ENCODE data around the gene CD38.

CD38 gene

DNA sequence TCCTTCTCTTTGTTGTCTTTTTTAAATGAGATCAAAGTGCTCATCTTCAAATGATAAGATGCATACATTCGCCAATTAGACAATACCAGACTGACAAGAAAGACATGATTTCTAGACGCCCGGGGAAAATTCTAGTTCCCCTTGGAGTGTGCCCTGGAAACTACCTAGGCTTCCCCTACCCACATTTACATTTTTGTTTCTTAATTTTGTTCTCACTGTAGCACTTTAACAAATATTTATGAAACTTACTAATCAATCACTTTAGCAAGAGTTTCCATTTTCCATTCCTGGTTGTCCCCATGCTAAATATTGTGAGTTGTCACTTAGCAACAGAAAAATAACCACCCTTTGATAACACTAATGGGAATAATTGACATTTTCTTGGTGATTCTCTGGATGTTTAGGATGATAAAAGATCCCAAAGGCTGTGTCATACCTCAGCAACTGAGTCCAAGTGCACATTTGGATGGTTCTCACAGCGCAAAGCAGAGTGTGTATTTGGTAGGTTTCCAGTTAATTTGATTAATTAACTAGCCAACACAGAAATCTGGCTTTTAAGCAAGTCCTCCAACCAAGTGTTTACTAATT, 90.8 kb downstream of the CD38 start:
- DNase-seq (ENCODE audit: low read depth) = no peak
- TF ChIP-seq CTCF (conservative IDR thresholded peaks at IDR 0.05; ENCODE audit: low read depth, low read length) = no peak
- no peak overlapping the region for H3K4me3 ChIP-seq (ENCODE audit: low read length)

- no peak for TF ChIP-seq CTCF (conservative IDR thresholded peaks at IDR 0.05; ENCODE audit: low read depth, low read length)
- no peak overlapping the region for H3K4me3 ChIP-seq (ENCODE audit: low read length)
- no peak for DNase-seq (ENCODE audit: low read depth)
Measured at GRCh38 chr4:15870079-15870478, 92.0 kb downstream of the CD38 start.

DNA sequence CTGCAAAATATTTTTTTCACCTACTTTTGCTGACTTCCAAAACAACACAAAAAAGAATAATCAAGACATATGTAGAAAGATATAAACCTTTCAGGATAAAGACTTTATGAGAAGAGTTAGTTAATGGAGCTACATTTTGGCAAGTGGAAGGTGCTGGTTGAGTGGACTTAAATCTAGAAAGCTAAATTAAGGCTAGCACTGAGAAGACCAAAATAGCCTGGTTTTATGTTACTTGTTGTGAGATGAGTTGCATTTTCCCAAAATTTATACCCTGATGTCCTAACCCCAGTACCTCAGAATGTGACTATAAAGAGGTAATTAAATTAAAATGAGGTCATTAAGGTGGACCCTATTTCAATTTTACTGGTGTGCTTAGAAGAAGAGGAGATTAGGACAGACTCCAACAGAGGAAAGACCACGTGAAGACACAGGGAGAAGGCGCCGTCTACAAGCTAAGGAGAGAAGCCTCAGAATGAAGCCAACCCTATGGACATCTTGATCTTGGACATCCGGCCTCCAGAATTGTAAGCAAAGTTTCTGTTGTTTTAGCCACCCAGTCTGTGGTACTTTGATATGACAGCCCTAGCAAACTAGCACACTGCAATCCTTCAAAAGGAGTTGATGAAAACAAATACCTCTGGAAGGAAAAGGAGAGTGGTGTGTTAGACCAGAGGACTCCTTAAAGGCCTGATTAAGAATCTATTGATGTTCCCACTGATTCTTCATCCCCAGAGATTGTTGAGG, 93.0 kb downstream of the CD38 start:
- no peak for DNase-seq (ENCODE audit: low read depth)
- no peak for TF ChIP-seq CTCF (conservative IDR thresholded peaks at IDR 0.05; ENCODE audit: low read depth, low read length)
- H3K4me3 ChIP-seq (ENCODE audit: low read length) = no peak overlapping the region

DNA sequence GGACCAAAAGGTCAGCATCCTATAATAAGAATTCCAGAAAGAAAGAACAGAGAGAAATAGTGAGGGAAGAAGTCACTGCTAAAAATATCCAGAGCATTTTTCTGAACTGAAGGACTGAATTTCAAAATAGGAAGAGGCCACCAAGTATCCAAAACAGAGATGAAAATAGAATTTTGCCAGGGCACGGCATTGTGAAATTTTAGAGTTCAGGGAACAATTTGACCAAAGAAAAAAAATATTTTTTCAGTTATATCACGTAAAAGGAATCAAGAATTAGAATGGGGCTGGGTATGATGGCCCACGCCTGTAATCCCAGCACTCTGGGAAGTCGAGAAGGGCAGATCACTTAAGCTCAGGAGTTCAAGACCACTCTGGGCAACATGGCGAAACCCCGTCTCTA, 95.0 kb downstream of the CD38 start:
- H3K4me3 ChIP-seq (ENCODE audit: low read length) = no peak overlapping the region
- TF ChIP-seq CTCF (conservative IDR thresholded peaks at IDR 0.05; ENCODE audit: low read depth, low read length) = no peak
- DNase-seq (ENCODE audit: low read depth) = no peak

- H3K4me3 ChIP-seq (ENCODE audit: low read length) = no peak overlapping the region
- no peak for DNase-seq (ENCODE audit: low read depth)
- no peak for TF ChIP-seq CTCF (conservative IDR thresholded peaks at IDR 0.05; ENCODE audit: low read depth, low read length)
Measured at GRCh38 chr4:15874671-15875070, 96.5 kb downstream of the CD38 start.

DNA sequence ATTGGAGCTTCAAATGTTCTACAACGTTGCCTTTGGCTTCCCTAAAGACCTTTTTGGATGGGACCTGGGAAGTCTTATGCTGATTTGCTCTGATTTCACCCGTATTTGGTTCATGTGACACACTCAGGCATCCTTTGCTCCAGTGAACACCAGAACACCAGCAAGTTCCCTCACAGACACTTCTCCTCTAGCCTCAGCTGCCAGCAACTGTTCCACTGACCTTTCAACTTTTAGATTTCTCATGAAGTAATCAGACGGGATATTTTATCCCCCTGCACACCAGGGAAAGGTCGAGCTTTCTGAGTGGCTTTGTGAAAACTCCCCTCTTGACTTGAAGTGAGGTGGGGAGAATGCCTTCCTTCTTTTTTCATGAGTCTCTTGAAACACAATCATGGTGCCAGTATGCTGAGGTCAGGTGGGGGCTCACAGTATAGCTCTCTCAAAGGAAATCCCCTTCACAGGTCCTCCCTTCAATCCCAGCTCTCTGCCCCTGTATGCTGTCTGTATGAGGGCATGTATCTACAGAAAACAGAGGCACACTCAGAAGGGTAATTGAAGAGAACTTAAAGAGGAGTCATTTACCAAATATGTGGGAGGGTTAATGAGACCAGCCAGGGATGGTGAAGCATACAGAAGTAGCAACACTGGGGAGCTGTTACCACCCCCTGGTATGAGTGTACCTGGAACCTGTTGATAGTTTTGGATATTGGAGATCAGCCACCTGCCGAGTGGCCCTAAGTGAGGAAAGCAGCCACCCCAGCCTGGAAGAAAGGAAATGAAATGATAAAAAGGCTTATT, 97.7 kb downstream of the CD38 start:
- no peak for TF ChIP-seq CTCF (conservative IDR thresholded peaks at IDR 0.05; ENCODE audit: low read depth, low read length)
- H3K4me3 ChIP-seq (ENCODE audit: low read length) = no peak overlapping the region
- no peak for DNase-seq (ENCODE audit: low read depth)

Measured in retinal pigment epithelial cell (primary cell).